ENCODE results near the gene DNMT3A.

The DNMT3A gene

DNA sequence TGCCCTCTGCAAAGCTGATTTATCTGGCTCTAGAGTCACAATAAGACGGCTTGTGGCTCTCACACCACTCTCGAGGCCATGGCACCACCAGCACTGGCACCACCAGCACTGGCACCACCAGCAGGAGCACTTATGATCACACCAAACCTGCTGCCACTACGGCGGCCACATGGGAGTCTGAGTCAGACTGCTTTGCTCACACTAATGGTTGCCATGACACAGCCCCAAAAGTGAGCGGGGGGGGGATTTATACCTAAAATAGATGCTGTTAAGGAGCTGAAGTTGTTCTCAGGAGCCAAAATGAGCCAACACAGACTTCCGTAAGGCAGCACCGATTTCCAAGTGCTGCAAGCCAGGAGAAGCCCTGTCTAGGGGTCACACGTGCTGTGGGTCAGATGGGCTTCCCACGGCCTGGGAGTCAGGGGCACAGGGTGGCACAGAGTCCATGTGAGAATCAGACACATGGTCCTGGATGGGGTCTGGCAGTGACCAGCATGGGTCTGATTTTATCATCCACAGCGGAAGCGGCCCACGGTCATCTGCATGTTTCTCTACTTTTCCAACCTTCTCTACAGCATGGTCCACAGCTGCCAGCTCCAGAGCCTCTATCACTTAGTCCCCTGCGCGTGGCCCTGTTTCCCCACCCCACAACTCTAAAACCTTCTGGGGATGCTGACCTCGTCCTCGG lies 16.7 kb downstream of the DNMT3A start:
- DNase-seq (ENCODE audit: low read depth), result no peak

DNA sequence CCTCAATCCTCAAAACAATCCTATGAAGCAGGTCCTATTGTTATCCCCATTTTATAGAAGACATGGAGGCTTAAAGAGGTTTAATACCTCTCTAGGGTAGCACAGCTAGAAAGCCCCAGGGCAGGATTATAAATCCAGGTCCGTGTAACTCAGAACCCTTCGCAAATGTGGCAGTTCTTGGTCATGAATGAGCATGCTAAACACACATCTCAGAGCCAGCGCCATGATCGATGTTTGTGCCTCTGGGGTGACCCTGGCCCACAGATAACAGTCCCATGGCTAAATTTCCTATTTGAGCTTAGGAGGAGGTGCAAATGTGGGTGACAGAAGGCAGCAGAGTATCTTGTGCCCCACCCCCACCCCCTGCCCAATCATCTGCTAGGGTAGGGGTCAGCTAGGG lies 17.5 kb downstream of the DNMT3A start:
- DNase-seq (ENCODE audit: low read depth), result no peak

DNA sequence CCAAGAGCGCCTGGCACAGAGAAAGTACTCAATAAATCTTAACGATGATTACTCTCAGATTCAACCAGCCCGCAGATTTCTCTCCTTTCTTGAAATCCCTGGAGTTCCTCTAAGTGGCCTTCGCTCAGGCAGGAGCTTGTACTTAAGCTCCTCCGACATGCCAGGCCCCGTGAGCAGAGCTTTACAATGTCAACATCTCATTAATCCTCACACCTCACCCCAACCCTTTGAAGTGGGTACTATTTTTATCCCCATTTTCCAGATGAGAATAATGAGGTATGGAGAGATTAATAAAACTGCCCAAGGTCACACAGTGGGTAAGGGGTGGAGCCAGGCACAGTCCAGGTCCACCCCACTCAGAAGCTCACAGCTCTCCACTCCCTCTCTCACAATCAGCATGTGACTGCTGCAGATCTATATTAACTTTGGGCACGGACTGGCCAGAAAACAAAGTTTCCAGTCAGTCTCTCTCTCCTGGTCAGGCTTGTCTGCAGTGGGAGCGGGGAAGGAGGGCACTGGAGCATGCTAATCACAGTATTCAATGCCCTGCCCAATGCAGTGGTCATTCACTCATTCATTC lies 18.0 kb downstream of the DNMT3A start:
- no peak for DNase-seq (ENCODE audit: low read depth)

DNA sequence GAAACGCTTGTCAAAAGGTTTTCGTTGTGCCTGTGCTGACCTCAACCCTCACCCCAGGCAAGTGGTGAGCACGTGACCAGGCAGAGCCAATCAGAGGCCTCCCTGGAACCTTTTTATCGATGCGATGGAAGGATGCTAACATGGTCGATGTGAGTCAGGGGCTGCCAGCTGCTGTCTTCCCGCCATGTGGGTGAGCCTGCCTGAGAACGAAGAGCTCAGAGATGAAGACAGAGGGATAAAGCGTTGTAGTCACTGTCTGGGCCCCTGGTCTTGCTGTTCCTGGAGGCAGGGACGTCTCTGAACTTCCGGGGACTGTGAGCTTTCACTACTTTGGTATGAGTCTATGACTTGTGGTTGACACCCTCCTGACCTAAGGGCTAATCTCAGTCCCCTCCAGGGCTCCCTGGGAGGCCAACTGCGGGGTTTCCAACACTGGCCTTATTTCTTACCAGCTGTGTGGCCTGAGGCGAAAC lies 18.6 kb downstream of the DNMT3A start:
- no peak for DNase-seq (ENCODE audit: low read depth)

DNA sequence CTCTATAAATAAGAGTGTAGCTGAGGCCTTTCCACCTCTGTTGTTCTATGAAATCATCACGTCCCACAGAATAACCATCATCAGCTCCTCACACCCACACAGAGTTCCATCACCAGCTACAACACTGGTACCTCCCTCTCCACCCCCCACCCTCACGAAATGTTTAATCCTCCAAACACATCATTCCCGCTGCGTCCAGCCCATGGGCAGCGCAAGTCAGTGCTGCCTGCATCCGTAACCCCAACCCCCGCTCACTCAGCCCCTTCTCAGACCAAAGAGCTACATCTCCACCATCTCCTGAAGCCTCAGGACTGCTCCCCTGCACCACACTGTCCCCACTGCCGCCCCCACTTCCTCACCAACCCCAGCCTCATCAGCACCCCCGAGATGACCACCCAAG lies 19.4 kb downstream of the DNMT3A start:
- no peak for DNase-seq (ENCODE audit: low read depth)

DNA sequence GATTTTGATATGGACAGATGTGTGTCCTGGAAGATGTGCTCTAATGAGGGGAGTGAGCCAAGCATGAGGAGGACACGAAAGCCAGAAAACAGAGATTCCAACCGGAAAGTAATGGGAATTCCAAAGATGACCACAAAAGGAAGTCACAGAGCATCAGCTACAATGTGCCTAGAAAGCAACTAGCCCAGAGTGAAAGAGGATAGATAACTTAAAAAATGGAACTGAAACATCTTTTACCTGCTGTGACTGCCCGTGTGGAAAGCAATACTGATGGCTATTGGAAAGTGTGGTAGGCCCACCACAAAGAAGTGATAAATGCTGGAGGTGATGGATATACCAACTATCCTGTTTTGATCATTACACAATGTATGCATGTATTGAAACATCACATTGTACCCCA lies 21.6 kb downstream of the DNMT3A start:
- no peak for DNase-seq (ENCODE audit: low read depth)

DNA sequence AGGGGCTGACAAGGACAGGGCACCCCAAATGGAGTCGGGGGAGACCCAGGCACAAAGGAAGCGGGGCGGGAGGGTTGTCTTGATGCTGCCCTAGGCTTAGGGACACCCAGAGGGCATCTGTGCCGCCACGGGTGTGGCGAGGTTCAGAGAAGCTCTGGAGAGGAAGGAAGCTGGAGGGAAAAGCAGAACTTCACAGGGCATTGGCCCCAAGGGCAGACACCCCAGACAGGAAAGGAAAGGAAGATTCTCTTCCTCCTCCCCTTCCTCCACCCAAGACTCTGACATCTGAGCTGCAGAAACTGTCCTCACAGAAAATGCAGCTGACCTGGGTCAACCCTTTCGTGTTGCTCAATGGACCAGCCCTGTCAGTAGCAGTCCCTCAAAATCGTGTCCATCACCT lies 25.6 kb downstream of the DNMT3A start:
- DNase-seq (ENCODE audit: low read depth), result no peak

DNA sequence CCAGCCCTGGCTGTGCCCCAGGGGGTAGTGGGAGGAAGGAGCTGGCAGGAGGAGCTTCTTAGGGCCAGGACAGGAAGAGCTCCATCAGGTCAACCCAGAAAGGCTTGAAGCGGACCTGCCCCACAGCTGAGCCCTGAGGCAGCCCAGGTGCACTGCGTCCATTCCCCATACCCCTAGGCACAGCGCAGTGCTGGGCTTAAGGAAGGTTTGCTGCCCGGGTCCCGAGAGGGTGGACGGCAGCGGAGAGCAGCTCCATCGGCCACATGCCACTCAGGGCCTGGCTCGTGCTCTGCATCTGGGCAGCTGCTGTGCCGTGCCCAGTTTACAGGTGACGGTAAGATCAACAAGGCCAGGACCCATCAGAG lies 26.4 kb downstream of the DNMT3A start:
- DNase-seq (ENCODE audit: low read depth), result no peak

DNA sequence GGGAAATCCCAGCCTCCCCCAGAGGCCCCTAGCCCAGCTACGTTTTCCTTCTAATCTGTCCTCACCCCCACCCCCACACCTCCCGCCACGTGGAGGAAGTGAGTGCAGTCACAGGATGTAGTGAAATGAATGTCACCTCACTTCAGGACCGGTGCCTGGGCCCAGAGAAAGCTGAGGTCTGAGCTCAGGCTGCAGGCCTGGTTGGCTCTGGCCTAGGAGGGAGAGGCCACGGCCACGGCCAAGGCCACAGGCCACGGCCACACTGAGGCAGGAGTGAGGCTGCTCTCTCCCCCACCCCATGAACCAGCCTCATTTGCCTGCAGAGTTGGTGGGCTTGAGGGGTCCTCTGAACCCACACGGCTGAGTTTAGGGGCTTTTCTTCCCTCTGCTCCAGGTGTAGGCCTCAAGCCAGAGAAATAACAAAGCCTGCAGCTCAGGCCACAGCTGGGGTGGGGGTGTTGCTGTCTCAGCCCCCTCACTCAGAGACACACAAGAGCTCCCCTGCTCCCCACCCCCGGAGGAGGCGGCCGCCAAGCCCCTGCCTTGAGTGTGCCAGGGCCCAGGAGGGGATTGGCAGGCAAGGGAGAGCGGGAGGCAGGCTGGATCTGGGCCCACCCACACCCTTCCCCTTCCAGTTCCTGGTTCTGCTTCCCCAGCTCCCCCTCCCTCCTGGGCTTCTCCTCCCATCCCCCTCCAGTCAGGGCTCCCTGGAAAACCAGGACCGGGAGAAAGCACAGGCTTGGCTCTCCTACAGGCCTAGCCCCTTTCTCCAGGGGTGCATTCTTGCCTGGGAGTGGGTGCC lies 27.0 kb downstream of the DNMT3A start:
- no peak for DNase-seq (ENCODE audit: low read depth)

DNA sequence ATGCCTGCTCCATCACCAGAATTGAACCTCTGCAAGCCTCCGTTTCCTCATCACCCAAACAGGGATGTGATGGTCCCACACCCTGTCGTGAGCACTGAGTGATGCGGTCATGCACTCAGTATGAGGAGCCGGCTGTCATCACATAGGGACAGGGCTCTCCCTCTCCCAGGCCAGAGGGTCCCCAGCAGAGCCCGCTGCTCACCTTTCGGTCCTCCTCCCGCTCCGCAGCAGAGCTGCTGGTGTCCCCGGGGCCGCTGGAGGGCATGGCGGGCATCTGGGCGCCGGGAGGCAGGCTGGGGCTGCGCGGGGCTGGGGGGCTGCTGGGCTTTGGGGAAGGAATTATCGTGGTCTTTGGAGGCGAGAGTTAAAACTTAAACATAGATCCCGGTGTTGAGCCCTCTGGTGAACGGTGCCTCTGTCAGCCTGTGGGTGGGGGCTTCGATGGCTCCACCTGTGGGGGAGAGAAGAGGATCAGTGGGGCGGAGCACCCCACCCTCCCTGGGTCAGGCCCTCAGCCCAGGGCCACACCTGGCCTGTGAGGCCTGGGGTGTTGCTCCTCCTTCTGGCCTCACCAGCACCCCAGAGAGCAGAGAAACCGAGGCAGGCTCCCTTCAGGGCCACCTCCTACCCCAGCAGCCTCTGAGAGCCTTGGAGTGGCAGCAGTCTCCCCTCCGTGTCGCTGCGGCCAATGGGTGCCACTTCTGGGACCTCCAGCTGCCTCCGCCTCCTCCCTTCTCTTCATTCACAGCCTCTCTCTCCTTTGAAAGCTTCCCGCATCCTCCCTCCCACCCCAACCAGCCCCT lies 27.8 kb downstream of the DNMT3A start:
- no peak for DNase-seq (ENCODE audit: low read depth)

DNA sequence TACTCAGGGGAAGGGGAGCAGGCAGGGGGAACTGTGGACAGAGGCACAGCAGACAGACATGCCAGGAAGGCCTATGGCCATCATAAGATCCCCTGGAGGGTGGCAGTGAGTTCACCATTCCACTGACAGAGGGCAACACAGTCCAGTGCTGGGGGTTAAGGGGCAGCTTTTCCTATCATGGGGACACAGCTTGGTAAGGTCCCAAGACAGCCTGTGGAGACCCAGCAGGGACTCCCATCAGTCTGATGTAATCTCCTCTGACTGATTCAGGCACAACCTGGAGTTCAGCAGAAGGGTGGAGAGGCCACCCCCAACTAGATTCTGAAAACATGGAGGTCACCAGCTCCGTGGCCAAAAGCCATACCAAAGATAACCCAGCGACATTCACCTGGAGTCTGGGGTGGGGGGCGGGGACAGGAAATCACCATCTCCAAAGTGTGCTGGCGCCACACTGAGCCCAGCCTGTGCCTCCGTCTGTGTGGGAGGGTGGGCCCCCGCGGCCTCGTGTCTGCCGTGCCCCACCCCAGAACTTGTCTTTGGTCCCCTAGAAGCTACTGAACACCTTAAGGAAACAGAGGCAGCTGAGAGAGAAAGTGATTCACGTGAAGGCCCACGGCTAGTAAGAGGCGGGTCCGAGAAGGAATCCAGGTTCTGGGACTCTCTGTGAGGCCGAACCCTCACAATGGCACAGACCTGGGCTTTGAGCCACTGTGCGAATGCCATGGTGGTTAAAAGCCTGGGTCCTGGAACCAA lies 28.6 kb downstream of the DNMT3A start:
- DNase-seq (ENCODE audit: low read depth), result no peak

DNA sequence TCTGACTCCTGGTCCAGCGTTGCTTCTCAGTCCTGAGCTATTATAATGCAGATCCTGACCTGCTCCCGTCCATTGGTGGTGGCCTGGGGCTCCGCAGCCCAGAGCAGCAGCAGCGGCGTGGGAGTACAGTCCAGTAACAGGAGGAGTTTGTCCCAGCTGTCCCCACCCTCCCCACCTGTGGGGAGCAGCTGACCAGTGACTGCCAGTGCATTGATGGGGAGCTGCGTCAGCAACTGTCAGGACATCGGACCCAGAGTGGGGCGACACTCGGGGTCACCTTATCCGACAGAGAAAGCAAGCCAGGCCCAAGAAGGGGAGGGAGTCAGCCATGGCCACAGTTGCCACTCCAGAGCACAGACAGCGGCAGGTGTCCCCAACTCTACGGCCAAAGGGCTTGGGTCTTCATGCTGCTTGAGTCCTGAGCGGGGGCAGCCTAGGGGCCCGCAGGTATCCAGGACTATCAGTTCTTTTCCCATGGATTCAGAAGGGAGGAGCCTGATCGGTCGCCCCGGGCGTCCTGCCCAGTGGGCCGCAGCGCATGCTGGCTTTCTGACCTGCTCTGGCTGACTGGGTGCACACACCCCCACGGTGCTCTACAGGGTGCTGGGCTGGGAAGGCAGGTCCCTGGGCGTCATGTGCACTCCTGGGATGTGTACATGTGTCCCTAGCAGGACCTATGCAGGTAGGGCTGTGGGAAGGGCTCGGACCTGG lies 29.7 kb downstream of the DNMT3A start:
- DNase-seq (ENCODE audit: low read depth), result no peak

DNA sequence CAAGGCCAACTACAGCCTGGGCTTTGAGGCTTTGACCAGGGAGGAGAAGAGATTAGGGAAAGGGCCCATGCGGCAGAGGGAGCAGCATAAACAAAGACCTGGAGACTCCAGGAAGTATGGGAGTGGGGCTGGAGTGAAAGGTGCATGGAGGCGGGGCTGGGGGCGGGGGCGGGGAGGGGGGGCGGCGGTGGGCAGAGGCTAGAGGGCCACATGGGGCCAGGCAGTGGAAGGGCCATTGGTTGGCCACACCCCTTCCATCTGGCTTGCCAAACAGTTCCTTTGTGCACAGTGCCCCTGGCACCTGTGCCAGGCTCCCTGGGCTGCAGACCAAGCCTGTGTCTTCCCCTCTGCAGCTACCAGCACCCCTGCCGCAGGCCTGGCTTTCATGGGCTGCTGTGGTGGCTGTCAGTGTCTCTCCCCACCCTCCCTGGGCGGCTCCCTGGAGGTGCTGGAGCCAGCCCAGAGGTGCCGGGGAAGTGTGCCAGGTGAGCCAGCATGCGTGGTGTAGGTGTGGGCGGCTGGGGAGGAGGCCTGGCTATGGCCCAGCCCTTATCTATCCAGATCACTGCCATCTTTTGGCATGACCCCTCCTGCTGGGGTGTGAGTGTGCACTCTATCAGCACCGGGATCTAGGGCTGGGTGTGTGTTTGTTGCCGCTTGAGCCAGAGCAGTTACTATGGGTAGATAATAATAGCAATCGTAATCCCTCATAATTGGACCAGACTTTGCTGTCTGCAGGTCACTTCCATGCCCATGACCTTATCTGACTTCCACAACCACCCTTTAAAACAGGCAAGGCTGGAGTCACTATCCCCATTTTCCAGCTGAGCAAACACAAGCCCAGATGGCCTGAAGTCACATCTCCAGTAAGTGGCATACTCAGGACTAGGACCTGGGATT lies 30.5 kb downstream of the DNMT3A start:
- no peak for DNase-seq (ENCODE audit: low read depth)

DNA sequence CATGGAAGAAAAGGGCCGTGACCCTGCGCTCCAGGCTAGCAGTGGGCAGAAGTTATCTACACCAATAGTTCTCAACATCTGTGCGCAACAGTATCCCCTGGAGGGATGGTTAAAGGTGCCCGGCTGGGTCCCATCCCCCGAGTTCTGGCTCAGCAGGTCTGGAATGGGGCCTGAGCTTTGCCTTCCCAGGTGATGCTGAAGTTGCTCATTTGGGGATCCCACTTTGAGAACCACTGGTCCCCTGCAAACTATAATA lies 31.1 kb downstream of the DNMT3A start:
- no peak for DNase-seq (ENCODE audit: low read depth)

DNA sequence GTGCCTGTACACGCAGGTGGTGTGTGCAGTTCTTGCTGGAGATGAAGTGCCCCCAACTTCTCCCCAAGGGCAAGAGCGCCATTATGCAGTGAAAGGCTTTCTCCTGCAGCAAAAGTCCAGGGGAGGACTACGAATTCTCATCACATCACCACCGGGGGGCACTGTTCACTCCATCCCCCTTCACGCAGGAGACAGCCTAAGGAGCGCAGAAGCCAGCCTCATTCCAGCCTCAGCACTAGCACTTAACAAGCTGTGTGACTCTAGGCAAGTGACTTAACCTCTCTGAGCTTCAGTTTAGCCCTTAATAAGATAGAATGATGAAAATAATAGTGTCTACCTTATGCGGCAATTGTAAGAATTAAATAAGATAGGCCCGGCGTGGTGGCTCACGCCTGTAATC lies 32.3 kb downstream of the DNMT3A start:
- DNase-seq (ENCODE audit: low read depth), result no peak

DNA sequence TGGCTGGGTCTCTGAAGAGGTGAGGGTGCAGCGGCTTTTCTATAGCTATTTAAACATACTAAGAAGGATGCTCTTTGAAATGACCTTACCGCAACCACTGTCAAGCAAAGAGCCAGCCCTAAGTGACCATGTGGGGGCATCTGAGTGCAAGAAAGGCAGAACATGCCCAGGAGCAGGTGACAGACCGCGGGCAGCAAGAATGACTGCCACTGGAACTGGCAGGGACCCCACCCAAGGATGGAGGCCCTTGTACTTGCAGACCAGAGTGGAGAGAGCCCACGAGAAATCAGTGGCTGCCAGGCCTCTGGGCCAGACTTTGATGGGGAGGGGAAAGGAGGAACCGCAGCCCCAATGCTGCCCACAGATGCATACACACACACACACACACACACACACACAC lies 33.1 kb downstream of the DNMT3A start:
- no peak for DNase-seq (ENCODE audit: low read depth)

DNA sequence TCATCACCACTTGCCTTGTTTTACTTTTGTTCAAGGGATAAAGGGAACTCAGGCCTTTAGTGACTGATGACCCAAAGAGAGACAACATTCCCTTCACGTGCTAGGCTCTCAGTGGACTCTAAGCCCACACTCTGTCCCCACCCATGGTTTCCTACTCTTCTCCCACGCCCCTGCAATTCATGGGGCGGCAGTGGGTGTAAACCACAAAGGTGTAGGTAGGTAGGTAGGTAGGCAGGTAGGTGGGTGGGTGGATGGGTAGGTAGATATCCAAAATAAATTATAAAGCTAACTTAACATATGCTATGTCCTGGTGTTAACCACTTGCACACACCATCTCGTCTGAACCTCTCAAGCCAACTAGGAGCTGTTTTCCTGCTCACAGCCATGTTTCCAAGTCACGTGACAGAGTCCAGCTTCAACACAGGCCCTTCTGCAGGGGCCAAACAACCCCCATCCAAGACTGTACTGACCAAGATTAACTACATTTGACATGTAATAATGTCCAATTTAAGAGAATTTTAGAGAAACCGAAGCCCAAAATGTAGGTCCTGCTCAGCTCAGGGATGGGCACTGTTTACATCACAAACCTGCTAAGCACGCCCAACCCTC lies 33.7 kb downstream of the DNMT3A start:
- DNase-seq (ENCODE audit: low read depth), result no peak

DNA sequence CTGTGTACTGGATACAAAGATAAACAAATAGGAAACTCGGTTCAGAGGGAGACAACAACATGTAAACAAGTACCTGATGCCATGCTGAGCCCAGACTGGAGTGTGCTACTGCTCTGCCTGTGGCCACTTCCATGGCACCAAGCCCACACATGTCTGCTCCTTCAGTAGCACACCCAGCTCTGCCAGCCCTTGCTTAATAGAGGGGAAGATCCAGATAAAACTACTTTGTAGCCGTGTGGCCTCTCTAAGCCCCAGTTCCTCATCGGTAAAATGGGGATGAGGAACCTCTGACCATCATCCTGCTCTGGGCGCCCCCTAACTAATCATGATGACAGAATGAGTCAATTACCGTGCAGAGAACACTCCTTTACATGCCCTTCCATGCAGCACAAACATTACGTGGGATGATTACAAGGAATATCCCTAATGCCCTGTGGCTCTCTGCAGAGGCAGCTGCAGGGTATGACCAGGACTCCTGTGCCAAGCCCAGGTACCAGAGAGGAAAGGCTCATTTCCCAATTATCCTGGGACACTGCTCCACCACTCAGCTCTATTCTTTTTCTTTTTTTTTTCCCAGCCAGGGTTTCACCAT lies 34.9 kb downstream of the DNMT3A start:
- DNase-seq (ENCODE audit: low read depth), result no peak

DNA sequence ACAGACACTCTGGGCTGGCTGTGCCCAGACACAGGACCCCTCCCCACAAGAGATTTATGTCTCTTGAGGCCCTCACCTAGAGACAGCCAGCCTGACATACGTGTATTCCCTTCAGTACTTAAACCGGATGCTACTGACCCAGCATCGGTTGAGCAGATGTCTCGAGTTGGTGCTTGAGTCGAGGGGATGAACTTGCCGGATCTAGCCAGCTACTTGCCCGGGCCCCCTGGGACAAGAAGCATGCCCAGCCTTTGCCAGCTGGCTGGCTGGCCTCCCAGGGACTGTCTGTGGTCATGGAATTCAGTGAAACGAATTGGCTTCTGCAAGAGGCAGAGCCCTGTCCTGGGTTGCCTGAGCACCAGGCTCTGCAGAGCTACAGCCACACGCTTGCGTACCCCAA lies 36.0 kb downstream of the DNMT3A start:
- DNase-seq (ENCODE audit: low read depth), result no peak
